ENCODE data around the gene ST6GALNAC1. TPM values are rescaled to one million over a fixed set of nuclear protein-coding genes. Genes with fewer than 3 reads are reported as not detected.
A peak's percentile ranks its signal among the peaks of the same experiment; 100 is the strongest.

Gene ST6GALNAC1
- total and polyA plus RNA-seq, 2 of the 13 experiments (the other 11 are each of a cell fraction or from before 2014, with no cell fraction given), result not detected

DNA sequence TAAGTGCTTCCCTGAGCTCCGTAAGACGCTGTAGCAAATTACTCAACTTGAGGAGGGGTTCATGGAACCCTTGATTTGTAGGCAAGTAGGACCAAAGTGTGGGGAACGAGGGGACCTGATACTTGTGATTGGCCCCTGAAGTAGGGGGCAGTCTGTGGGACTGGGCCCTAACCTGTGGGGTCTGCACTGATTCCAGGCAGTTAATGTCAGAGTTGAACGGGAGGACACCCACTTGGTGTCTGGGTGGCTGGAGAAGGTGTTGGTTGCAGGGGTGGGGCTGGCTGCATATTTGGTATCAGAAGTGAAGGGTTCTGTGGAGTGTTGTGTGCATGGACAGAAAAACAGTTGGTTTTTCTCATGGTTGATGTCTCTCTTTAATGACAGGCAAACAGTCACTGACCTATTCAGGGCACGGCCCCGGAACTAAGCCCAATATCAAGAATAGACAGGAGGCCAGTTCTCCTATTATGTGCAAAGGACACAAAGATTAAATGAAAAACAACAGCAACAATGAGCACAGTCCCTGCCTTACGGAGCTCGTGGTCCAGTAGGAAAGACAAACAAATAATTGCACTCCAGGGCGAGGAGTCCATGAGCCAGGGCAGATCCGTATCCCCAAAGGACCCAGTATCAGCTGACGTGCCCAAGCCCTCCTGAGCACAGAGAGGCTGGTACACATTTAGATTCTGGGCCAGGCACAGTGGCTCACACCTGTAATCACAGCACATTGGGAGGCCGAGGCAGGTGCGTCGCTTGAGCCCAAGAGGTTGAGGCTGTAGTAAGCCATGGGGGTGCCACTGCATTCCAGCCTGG lies 48.0 kb upstream of the ST6GALNAC1 start (continued):
- no peak for TF ChIP-seq KLF12 (CRISPR knock-in tag; IDR thresholded peaks at IDR 0.05; ENCODE audit: borderline replicate concordance)
- TF ChIP-seq, protein P1, sequence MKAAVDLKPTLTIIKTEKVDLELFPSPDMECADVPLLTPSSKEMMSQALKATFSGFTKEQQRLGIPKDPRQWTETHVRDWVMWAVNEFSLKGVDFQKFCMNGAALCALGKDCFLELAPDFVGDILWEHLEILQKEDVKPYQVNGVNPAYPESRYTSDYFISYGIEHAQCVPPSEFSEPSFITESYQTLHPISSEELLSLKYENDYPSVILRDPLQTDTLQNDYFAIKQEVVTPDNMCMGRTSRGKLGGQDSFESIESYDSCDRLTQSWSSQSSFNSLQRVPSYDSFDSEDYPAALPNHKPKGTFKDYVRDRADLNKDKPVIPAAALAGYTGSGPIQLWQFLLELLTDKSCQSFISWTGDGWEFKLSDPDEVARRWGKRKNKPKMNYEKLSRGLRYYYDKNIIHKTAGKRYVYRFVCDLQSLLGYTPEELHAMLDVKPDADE (CRISPR knock-in tag; IDR thresholded peaks at IDR 0.05), result no peak
- TF ChIP-seq ZNF782 (CRISPR knock-in tag; IDR thresholded peaks at IDR 0.05; ENCODE audit: borderline replicate concordance), result no peak
- TF ChIP-seq ELF4 (CRISPR knock-in tag; IDR thresholded peaks at IDR 0.05; ENCODE audit: borderline replicate concordance), result 0 out of 2 replicates have a peak, but pooled peaks have one; percentile 65
- TF ChIP-seq ZNF121 (CRISPR knock-in tag; IDR thresholded peaks at IDR 0.05), result no peak
- TF ChIP-seq SRSF1 (optimal IDR thresholded peaks at IDR 0.05; ENCODE audit: low read depth, low read length), result no peak
- TF ChIP-seq TBP (CRISPR knock-in tag; IDR thresholded peaks at IDR 0.05), result no peak
- no peak; the same call in 1 of the 2 replicates for TF ChIP-seq THAP7 (CRISPR knock-in tag; IDR thresholded peaks at IDR 0.05)
- no peak; the same call in 1 of the 2 replicates for TF ChIP-seq ZNF281 (CRISPR knock-in tag; IDR thresholded peaks at IDR 0.05; ENCODE audit: borderline replicate concordance)
- no peak for TF ChIP-seq MXD1 (CRISPR knock-in tag; IDR thresholded peaks at IDR 0.05)
- no peak for TF ChIP-seq PHB2 (IDR thresholded peaks at IDR 0.05; ENCODE audit: partially characterized antibody)
- TF ChIP-seq, protein P2, sequence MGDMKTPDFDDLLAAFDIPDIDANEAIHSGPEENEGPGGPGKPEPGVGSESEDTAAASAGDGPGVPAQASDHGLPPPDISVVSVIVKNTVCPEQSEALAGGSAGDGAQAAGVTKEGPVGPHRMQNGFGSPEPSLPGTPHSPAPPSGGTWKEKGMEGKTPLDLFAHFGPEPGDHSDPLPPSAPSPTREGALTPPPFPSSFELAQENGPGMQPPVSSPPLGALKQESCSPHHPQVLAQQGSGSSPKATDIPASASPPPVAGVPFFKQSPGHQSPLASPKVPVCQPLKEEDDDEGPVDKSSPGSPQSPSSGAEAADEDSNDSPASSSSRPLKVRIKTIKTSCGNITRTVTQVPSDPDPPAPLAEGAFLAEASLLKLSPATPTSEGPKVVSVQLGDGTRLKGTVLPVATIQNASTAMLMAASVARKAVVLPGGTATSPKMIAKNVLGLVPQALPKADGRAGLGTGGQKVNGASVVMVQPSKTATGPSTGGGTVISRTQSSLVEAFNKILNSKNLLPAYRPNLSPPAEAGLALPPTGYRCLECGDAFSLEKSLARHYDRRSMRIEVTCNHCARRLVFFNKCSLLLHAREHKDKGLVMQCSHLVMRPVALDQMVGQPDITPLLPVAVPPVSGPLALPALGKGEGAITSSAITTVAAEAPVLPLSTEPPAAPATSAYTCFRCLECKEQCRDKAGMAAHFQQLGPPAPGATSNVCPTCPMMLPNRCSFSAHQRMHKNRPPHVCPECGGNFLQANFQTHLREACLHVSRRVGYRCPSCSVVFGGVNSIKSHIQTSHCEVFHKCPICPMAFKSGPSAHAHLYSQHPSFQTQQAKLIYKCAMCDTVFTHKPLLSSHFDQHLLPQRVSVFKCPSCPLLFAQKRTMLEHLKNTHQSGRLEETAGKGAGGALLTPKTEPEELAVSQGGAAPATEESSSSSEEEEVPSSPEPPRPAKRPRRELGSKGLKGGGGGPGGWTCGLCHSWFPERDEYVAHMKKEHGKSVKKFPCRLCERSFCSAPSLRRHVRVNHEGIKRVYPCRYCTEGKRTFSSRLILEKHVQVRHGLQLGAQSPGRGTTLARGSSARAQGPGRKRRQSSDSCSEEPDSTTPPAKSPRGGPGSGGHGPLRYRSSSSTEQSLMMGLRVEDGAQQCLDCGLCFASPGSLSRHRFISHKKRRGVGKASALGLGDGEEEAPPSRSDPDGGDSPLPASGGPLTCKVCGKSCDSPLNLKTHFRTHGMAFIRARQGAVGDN (CRISPR knock-in tag; IDR thresholded peaks at IDR 0.05), result peak; percentile 88
- no peak for TF ChIP-seq ZFP1 (CRISPR knock-in tag; IDR thresholded peaks at IDR 0.05)
- TF ChIP-seq, protein P3, sequence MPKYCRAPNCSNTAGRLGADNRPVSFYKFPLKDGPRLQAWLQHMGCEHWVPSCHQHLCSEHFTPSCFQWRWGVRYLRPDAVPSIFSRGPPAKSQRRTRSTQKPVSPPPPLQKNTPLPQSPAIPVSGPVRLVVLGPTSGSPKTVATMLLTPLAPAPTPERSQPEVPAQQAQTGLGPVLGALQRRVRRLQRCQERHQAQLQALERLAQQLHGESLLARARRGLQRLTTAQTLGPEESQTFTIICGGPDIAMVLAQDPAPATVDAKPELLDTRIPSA (CRISPR knock-in tag; IDR thresholded peaks at IDR 0.05; ENCODE audit: borderline replicate concordance), result no peak
- no peak for TF ChIP-seq ZNF564 (CRISPR knock-in tag; IDR thresholded peaks at IDR 0.05)
- TF ChIP-seq, protein P4, sequence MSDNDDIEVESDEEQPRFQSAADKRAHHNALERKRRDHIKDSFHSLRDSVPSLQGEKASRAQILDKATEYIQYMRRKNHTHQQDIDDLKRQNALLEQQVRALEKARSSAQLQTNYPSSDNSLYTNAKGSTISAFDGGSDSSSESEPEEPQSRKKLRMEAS (IDR thresholded peaks at IDR 0.05), result peak; percentile 83
- TF ChIP-seq ZNF607 (CRISPR knock-in tag; IDR thresholded peaks at IDR 0.05; ENCODE audit: borderline replicate concordance), result peak; percentile 28

Data from HepG2 (cell line).